CD4-positive, alpha-beta T cell (primary cell): ENCODE measurements around the gene CEP112. TPM values are rescaled to one million over a fixed set of nuclear protein-coding genes. Genes with fewer than 3 reads are reported as not detected.
A peak's percentile ranks its signal among the peaks of the same experiment; 100 is the strongest.

Experiments
- ATAC-seq: fragments of 200-7000 bp; cut with Tn5 transposase; one replicate; pipeline ENCODE4 v1.10.0; 2022; ENCODE audit warnings: mild to moderate bottlenecking; ENCODE audit not compliant: poor library complexity
- CTCF ChIA-PET: fragments of 350-600 bp; sonication (Branson Sonifier 250); formaldehyde crosslinking; loops from one replicate; lab custom pipeline; 2021; ENCODE audit warnings: antibody characterized with exemption, inconsistent platforms; lab: Charles Lee
- POLR2A ChIA-PET: fragments of 350-600 bp; sonication (Branson Sonifier 250); formaldehyde crosslinking; loops from one replicate; lab custom pipeline; 2021; ENCODE audit warnings: antibody characterized with exemption, inconsistent platforms; lab: Charles Lee
- DNase-seq, 14 experiments: peaks; one replicate each; pipeline ENCODE4 v3.0.0-alpha.2; 2013 to 2020; ENCODE audit warnings: mixed read lengths in 2 of 14
- H3K27ac ChIP-seq, 2 donors: one replicate each; pipeline versions ENCODE4 v1.5.1 to v1.7.0; 2013; ENCODE audit warnings: low read length in 2 of 2, low read depth in 1 of 2, mild to moderate bottlenecking in 1 of 2
- H3K27me3 ChIP-seq, 2 experiments: 1 replicate in 1 of 2; 2 replicates in 1 of 2; pipeline versions ENCODE4 v1.6.1 to v1.7.0; 2013; ENCODE audit warnings: low read length in 2 of 2, control low read depth in 1 of 2, mild to moderate bottlenecking in 1 of 2, moderate library complexity in 1 of 2; ENCODE audit not compliant: insufficient read depth in 2 of 2, control insufficient read depth in 1 of 2
- H3K36me3 ChIP-seq: one replicate; pipeline ENCODE4 v1.6.1; 2013; ENCODE audit warnings: low read length, control low read depth; ENCODE audit not compliant: insufficient read depth
- H3K4me1 ChIP-seq: one replicate; pipeline ENCODE4 v1.6.1; 2013; ENCODE audit warnings: low read length, control low read depth; ENCODE audit not compliant: insufficient read depth
- H3K4me3 ChIP-seq: one replicate; pipeline ENCODE4 v1.5.1; 2013; ENCODE audit warnings: mild to moderate bottlenecking, low read length, moderate library complexity
- H3K9me3 ChIP-seq, 2 experiments: 1 replicate in 1 of 2; 2 replicates in 1 of 2; pipeline versions ENCODE4 v1.6.1 to v1.7.0; 2013; ENCODE audit warnings: low read length in 2 of 2, mild to moderate bottlenecking in 2 of 2, control low read depth in 1 of 2, moderate library complexity in 1 of 2; ENCODE audit not compliant: control insufficient read depth in 1 of 2, insufficient read depth in 1 of 2
- H3K27ac Mint-ChIP-seq: one replicate; pipeline ENCODE4 v1.8.0; 2020; ENCODE audit warnings: mixed read lengths
- H3K27me3 Mint-ChIP-seq: one replicate; pipeline ENCODE4 v1.8.0; 2021; ENCODE audit warnings: mixed read lengths
- H3K36me3 Mint-ChIP-seq: one replicate; pipeline ENCODE4 v1.8.0; 2021; ENCODE audit warnings: low read depth, mixed read lengths
- H3K4me1 Mint-ChIP-seq: one replicate; pipeline ENCODE4 v1.8.0; 2021; ENCODE audit warnings: low read depth, mixed read lengths
- H3K4me3 Mint-ChIP-seq: one replicate; pipeline ENCODE4 v1.8.0; 2020; ENCODE audit warnings: mild to moderate bottlenecking, mixed read lengths
- H3K9me3 Mint-ChIP-seq: one replicate; pipeline ENCODE4 v1.8.0; 2020; ENCODE audit warnings: mixed read lengths
- CTCF ChIP-seq: fragments of 200-600 bp; IDR thresholded peaks from one replicate; pipeline ENCODE4 v1.8.0; 2022; ENCODE audit warnings: antibody characterized with exemption, mild to moderate bottlenecking
- intact Hi-C, 2 experiments: fragments of 100-400 bp; cut with DNase I in 1 of 2; cut with micrococcal nuclease in 1 of 2; formaldehyde crosslinking; loops; one replicate each; pipeline versions ENCODE4 v1.15.1 to v1.9.0; 2023 to 2025; cut with DNase I, micrococcal nuclease
- total RNA-seq, 174 experiments: library from RNA in 2 of 174; stranded (reverse) in 2 of 174; gene quantifications; one replicate each; pipeline ENCODE4 v1.2.3 and lab custom pipeline; 2021 to 2026

CEP112 gene
- total RNA-seq, 2 experiments from 2014 or later, result 1.6 to 2.2 TPM

GRCh38 chr17:65799869-65800268 lies 392.1 kb downstream of the CEP112 start:
- H3K27ac Mint-ChIP-seq, result no peak overlapping the region
- Histone ChIP-seq H3K4me1 (no peaks in the 10 kb centered on the region), H3K36me3 (no peaks in the 10 kb centered on the region), H3K9me3 (peaks cover 0 to 18% of the 10 kb centered on the region in 2 experiments), H3K4me3 (no peak overlapping the region), H3K27ac (no peak overlapping the region), H3K27me3 (no peaks in the 10 kb centered on the region)
- no peak for TF ChIP-seq CTCF
- intact Hi-C loops, result loop anchor here (5.0 kb wide), 1 partner anchor 343 kb away; no protein-coding TSS in a partner anchor
- DNase-seq, result no peak
- peaks cover 7% of the 10 kb centered on the region for H3K9me3 Mint-ChIP-seq
- CTCF ChIA-PET, result no interaction called here
- H3K27me3 Mint-ChIP-seq, result no peaks in the 10 kb centered on the region
- POLR2A ChIA-PET, result no interaction called here
- H3K36me3 Mint-ChIP-seq, result no peaks in the 10 kb centered on the region
- H3K4me3 Mint-ChIP-seq, result no peak overlapping the region
- no peak for ATAC-seq
- no peaks in the 10 kb centered on the region for H3K4me1 Mint-ChIP-seq

DNA sequence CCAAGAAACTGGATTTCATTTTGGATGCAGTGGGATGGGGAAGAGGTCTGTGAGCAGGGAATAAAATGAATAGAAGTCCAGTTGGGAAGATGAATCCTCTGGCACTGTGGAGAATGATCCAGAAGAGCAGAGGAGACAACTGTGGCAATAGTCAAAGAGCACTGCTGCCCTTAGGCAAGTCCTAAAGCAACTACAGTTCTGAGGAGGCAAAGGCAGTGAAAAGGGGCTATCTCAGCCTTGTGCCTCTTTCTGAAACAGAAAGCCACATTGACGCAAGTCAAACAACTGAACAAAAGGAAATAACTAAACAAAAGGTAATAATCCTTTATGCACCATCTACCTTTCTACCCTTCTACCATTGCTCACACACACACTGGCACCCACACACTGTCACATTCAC lies 392.5 kb downstream of the CEP112 start:
- H3K9me3 ChIP-seq, result peaks cover 0 to 18% of the 10 kb centered on the region in 2 experiments
- no peaks in the 10 kb centered on the region for H3K4me1 Mint-ChIP-seq
- H3K9me3 Mint-ChIP-seq, result peaks cover 7% of the 10 kb centered on the region
- no peaks in the 10 kb centered on the region for H3K4me1 ChIP-seq
- intact Hi-C loops, result loop anchor here (5.0 kb wide), 1 partner anchor 342 kb away; no protein-coding TSS in a partner anchor
- no peaks in the 10 kb centered on the region for H3K27me3 ChIP-seq
- no peaks in the 10 kb centered on the region for H3K36me3 Mint-ChIP-seq
- DNase-seq (no peak), ATAC-seq (no peak)
- ChIA-PET CTCF (no interaction called here), POLR2A (no interaction called here)
- no peaks in the 10 kb centered on the region for H3K36me3 ChIP-seq
- TF ChIP-seq CTCF, result no peak
- H3K27me3 Mint-ChIP-seq, result no peaks in the 10 kb centered on the region
- H3K27ac ChIP-seq, result no peak overlapping the region
- H3K4me3 ChIP-seq, result no peak overlapping the region
- no peak overlapping the region for H3K4me3 Mint-ChIP-seq
- H3K27ac Mint-ChIP-seq, result no peak overlapping the region

DNA sequence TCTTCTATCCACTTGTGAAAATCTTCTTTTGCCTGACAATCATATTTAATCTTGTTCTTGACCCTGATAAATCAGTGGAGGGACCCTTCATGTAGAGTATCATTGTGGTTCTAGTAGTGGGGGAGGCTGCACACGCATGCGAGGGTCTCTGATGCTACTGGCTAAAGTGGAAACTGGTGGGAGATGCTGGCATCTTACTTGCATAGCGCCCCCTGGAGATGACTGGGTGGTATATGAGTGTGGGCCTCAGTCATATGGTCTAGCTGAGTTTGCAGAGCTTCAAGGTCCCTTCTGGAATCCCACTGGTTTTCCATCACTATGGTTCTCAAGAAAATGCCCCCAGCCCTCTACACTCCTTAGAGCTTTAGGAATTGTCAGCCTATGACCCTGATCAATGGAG lies 394.1 kb downstream of the CEP112 start:
- no peaks in the 10 kb centered on the region for H3K4me1 ChIP-seq
- ChIA-PET CTCF (interaction anchor here (0.6 to 1.1 kb wide), 3 partner anchors 22 to 506 kb away, joined by 3 to 4 read pairs (median 3); no protein-coding TSS in a partner anchor), POLR2A (no interaction called here)
- Mint-ChIP-seq H3K4me3 (no peak overlapping the region), H3K27me3 (no peaks in the 10 kb centered on the region), H3K27ac (no peak overlapping the region), H3K9me3 (peaks cover 5% of the 10 kb centered on the region), H3K4me1 (no peaks in the 10 kb centered on the region), H3K36me3 (no peaks in the 10 kb centered on the region)
- DNase-seq (peak in 9 of 14 experiments; percentile 6 to 57 (median 16)), ATAC-seq (no peak)
- intact Hi-C loops, result loop anchor here (5.0 kb wide), 1 partner anchor 341 kb away; no protein-coding TSS in a partner anchor
- no peak overlapping the region for H3K27ac ChIP-seq
- no peaks in the 10 kb centered on the region for H3K36me3 ChIP-seq
- TF ChIP-seq CTCF, result peak; percentile 40
- H3K27me3 ChIP-seq, result no peaks in the 10 kb centered on the region
- H3K4me3 ChIP-seq, result no peak overlapping the region
- H3K9me3 ChIP-seq, result peaks cover 0 to 15% of the 10 kb centered on the region in 2 experiments
